Measurements from ENCODE around the gene IL1RAPL1. TPM values are rescaled to one million over a fixed set of nuclear protein-coding genes. Genes with fewer than 3 reads are reported as not detected.

IL1RAPL1 gene
- total RNA-seq, 4 donors from 2014 or later, result 0.42 to 0.99 (median 0.46) TPM

DNA sequence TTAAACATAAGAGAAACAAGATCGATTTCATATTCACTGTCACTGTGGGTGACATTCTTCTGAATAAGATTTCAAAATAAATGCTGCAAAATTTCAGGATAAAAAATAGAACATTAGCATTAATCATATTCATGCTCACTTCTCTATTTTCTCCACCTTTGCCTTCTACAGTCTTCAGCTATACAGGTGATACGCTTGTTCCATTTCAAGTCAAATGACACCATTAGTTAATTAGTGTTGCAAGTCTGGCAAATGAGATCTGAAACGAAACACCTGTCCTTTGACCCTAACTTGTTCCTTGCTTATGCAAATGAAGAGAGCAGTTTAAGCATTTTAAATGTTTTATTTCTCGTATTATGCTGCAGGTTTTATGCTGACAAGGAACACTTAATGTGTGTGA lies 960.6 kb downstream of the IL1RAPL1 start:
- Histone ChIP-seq H3K27ac (replicated peaks in 1 of 4) (no peak overlapping the region), H3K27me3 (no peaks in the 10 kb centered on the region), H3K4me3 (no peak overlapping the region), H3K4me1 (no peaks in the 10 kb centered on the region), H3K9me3 (no peaks in the 10 kb centered on the region), H3K36me3 (no peaks in the 10 kb centered on the region)
- TF ChIP-seq, protein P1, sequence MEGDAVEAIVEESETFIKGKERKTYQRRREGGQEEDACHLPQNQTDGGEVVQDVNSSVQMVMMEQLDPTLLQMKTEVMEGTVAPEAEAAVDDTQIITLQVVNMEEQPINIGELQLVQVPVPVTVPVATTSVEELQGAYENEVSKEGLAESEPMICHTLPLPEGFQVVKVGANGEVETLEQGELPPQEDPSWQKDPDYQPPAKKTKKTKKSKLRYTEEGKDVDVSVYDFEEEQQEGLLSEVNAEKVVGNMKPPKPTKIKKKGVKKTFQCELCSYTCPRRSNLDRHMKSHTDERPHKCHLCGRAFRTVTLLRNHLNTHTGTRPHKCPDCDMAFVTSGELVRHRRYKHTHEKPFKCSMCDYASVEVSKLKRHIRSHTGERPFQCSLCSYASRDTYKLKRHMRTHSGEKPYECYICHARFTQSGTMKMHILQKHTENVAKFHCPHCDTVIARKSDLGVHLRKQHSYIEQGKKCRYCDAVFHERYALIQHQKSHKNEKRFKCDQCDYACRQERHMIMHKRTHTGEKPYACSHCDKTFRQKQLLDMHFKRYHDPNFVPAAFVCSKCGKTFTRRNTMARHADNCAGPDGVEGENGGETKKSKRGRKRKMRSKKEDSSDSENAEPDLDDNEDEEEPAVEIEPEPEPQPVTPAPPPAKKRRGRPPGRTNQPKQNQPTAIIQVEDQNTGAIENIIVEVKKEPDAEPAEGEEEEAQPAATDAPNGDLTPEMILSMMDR (IDR thresholded peaks at IDR 0.05), result no peak
- TF ChIP-seq POLR2A (IDR thresholded peaks at IDR 0.05; ENCODE audit: low read depth), result no peak
- no peak for TF ChIP-seq POLR2AphosphoS5 (IDR thresholded peaks at IDR 0.05)
- TF ChIP-seq EP300 (IDR thresholded peaks at IDR 0.05), result no peak
- WGBS, result 71% methylated on average over 4 of the region's 4 CpGs
- DNase-seq (ENCODE audit: extremely low spot score), result no peak
- intact Hi-C loops (cut with DNase I), result no loop called here

DNA sequence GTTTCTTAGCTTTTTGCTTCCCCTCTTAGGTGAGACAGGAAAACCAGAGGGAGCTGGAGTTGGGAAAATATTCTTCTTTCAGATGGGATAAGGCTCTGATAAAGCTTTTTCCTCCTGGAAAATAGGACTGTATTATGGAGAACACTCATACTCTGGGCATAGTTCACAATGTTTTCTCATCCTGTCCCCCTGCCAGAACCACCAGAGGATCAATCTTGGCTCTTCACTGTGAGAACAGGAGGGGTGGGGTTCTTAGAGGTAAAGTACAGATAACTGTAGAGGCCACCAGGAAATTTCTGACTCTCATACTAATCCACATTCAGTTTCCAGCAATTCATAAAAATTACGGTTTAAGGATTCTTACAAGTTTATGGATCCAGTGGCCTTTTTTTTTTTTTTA lies 966.3 kb downstream of the IL1RAPL1 start:
- no peaks in the 10 kb centered on the region for H3K27me3 ChIP-seq
- DNase-seq (ENCODE audit: extremely low spot score), result no peak
- TF ChIP-seq, protein P1 (IDR thresholded peaks at IDR 0.05), result no peak
- no peak for TF ChIP-seq POLR2AphosphoS5 (IDR thresholded peaks at IDR 0.05)
- no peaks in the 10 kb centered on the region for H3K4me1 ChIP-seq
- no peak overlapping the region for H3K4me3 ChIP-seq
- intact Hi-C loops (cut with DNase I), result no loop called here
- WGBS, result 77% methylated on average over 1 of the region's 1 CpG
- no peak overlapping the region for H3K27ac ChIP-seq (replicated peaks in 1 of 4)
- H3K36me3 ChIP-seq, result no peaks in the 10 kb centered on the region
- H3K9me3 ChIP-seq, result no peaks in the 10 kb centered on the region

DNA sequence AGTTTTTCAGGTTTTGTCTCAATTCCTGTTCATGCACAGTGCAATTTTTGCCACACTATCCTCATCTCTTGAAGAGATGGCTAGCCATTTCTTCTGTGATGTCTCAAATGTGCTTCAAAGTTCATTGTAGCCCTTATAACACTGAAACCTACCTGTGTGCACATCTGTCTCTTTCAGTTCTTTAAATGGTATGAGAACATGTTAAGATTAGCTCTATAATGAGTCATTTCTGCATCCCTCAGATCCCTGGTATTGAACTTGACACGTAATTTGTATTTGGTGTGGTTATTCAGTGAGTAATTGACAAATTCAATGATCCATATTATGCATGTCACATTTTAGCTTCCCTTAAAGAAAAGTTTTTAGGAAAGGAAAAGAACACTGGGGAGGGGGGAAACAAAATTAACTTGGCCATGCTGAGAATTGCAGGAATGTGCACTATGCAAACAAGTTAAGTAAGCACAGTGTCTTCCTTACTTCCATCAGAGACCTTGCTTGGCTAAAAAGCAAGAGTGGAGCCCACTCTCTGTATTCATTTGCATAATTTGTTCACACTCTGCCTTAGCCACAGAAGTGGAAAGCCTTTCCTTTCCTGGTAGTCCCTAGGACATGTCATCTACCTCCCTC lies 968.3 kb downstream of the IL1RAPL1 start:
- no peaks in the 10 kb centered on the region for H3K4me1 ChIP-seq
- 73% methylated on average over 1 of the region's 1 CpG for WGBS
- H3K27me3 ChIP-seq, result no peaks in the 10 kb centered on the region
- H3K9me3 ChIP-seq, result peaks cover 0 to 10% (median 6%) of the 10 kb centered on the region in 4 donors
- TF ChIP-seq POLR2AphosphoS5 (IDR thresholded peaks at IDR 0.05), result no peak
- no peak for TF ChIP-seq EP300 (IDR thresholded peaks at IDR 0.05)
- no peak for TF ChIP-seq POLR2A (IDR thresholded peaks at IDR 0.05; ENCODE audit: low read depth)
- TF ChIP-seq, protein P1 (IDR thresholded peaks at IDR 0.05), result no peak
- intact Hi-C loops (cut with DNase I), result no loop called here
- DNase-seq (ENCODE audit: extremely low spot score), result no peak
- H3K36me3 ChIP-seq, result no peaks in the 10 kb centered on the region
- no peak overlapping the region for H3K27ac ChIP-seq (replicated peaks in 1 of 4)
- H3K4me3 ChIP-seq, result no peak overlapping the region

DNA sequence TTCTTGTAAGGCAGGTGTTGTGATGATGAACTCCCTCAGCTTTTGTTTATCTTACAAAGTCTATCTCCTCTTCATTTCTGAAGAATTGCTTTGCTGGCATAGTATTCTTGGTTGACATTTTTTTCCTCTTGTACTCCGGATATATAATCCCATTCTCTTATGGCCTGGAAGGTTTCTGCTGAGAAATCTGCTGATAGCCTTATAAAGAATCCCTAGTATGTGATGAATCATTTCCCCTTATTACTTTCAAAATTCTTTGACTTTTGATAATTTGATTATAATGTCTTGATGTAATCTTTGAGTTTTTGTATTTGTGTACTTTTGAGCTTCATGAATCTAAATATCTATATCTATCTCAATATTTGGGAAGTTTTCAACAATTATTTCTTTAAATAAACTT lies 972.8 kb downstream of the IL1RAPL1 start:
- WGBS, result 75% methylated on average over 1 of the region's 1 CpG
- Histone ChIP-seq H3K9me3 (peaks cover 0 to 18% (median 6%) of the 10 kb centered on the region in 4 donors), H3K4me1 (no peaks in the 10 kb centered on the region), H3K27me3 (no peaks in the 10 kb centered on the region), H3K36me3 (no peaks in the 10 kb centered on the region), H3K27ac (replicated peaks in 1 of 4) (no peak overlapping the region), H3K4me3 (no peak overlapping the region)
- no peak for DNase-seq (ENCODE audit: extremely low spot score)
- TF ChIP-seq POLR2A (IDR thresholded peaks at IDR 0.05; ENCODE audit: low read depth), result no peak
- TF ChIP-seq, protein P1 (IDR thresholded peaks at IDR 0.05), result no peak
- no peak for TF ChIP-seq EP300 (IDR thresholded peaks at IDR 0.05)
- TF ChIP-seq POLR2AphosphoS5 (IDR thresholded peaks at IDR 0.05), result no peak
- intact Hi-C loops (cut with DNase I), result no loop called here

DNA sequence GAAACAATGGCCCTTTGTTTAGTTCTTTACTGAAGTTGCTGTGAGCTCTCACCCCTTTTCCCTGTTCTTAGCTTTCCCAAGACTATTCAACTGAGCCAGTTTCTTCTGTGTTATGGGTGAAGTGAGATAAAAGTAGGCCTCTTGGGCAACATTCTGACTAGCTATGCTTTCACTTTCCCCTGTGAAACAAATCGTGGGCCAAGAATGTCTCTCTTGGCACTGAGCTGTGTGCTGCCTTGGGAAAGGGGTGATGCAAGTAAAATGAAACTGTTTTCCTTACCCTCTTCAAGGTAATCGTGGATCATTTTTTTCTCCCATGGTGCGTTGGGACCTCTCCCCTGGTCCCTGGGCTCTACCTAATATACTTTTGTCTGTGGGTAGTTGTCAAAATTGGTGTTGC lies 974.2 kb downstream of the IL1RAPL1 start:
- DNase-seq (ENCODE audit: extremely low spot score), result no peak
- WGBS, result 70% methylated on average over 3 of the region's 3 CpGs
- no peaks in the 10 kb centered on the region for H3K36me3 ChIP-seq
- H3K27me3 ChIP-seq, result no peaks in the 10 kb centered on the region
- TF ChIP-seq POLR2AphosphoS5 (IDR thresholded peaks at IDR 0.05), result no peak
- no peak for TF ChIP-seq EP300 (IDR thresholded peaks at IDR 0.05)
- TF ChIP-seq, protein P1 (IDR thresholded peaks at IDR 0.05), result no peak
- TF ChIP-seq POLR2A (IDR thresholded peaks at IDR 0.05; ENCODE audit: low read depth), result no peak
- no peak overlapping the region for H3K27ac ChIP-seq (replicated peaks in 1 of 4)
- H3K9me3 ChIP-seq, result peaks cover 0 to 18% (median 6%) of the 10 kb centered on the region in 4 donors
- H3K4me1 ChIP-seq, result no peaks in the 10 kb centered on the region
- intact Hi-C loops (cut with DNase I), result no loop called here
- no peak overlapping the region for H3K4me3 ChIP-seq

Measured in esophagus muscularis mucosa (tissue), 4 donors.